ENCODE results near the gene HMX2. TPM values are rescaled to one million over a fixed set of nuclear protein-coding genes. Genes with fewer than 3 reads are reported as not detected.

Gene HMX2
- total and polyA plus RNA-seq, 2 of the 8 experiments (the other 6 are each of a cell fraction or from before 2014, with no cell fraction given) = 2.0 to 2.7 TPM

DNA sequence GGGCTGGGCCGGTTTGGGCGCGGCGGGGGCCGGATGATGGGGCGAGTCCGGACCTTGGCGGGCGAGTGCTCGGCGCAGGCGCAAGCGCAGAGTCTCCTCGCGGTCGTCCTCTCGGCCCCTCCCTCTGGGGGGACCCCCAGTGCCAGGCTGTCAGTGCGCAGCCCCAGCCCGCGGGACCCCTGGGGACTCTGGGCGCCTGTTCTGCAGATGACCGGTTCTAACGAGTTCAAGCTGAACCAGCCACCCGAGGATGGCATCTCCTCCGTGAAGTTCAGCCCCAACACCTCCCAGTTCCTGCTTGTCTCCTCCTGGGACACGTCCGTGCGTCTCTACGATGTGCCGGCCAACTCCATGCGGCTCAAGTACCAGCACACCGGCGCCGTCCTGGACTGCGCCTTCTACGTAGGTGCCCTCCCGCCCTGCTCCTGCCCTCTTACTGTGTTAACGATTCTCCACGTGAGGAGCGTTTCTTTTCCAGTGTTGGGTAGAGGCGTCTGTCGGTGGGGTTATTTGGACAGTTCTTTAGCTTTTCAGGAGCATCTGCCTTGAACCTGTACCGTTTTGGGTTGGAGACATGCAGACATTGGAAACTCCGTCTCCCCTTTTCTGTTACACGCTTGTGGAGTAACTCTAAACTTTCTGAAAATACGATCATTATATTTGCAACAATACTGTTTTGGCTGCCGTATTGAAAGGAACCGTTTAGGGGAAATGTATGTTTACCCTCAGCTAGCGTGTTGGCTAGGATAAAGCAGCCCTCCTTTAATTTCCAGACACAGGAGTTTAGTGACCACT lies 7.0 kb downstream of the HMX2 start (continued):
- TF ChIP-seq, protein P1, sequence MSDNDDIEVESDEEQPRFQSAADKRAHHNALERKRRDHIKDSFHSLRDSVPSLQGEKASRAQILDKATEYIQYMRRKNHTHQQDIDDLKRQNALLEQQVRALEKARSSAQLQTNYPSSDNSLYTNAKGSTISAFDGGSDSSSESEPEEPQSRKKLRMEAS (IDR thresholded peaks at IDR 0.05) = peak; percentile 71
- TF ChIP-seq TEAD4 (IDR thresholded peaks at IDR 0.05; ENCODE audit: low read depth, low read length) (no peak), MAFK (IDR thresholded peaks at IDR 0.05; ENCODE audit: low read depth, low read length) (no peak), SUZ12 (IDR thresholded peaks at IDR 0.05; ENCODE audit: low read length) (no peak), PHF8 (conservative IDR thresholded peaks at IDR 0.05; ENCODE audit: low read depth, low read length) (no peak), CHD1 (IDR thresholded peaks at IDR 0.05; ENCODE audit: low read depth, low read length) (no peak), KDM4A (IDR thresholded peaks at IDR 0.05; ENCODE audit: low read depth, low read length, severe bottlenecking) (no peak), JUN (IDR thresholded peaks at IDR 0.05; ENCODE audit: low read depth, low read length) (no peak), JUND (IDR thresholded peaks at IDR 0.05; ENCODE audit: low read length) (no peak), HDAC2 (IDR thresholded peaks at IDR 0.05; ENCODE audit: borderline replicate concordance in 1 of 2, low read depth in 2 of 2, low read length in 2 of 2) (no peak), EGR1 (IDR thresholded peaks at IDR 0.05; ENCODE audit: borderline replicate concordance, low read depth, low read length) (no peak), GTF2F1 (IDR thresholded peaks at IDR 0.05; ENCODE audit: borderline replicate concordance, low read depth, low read length) (no peak), CTBP2 (IDR thresholded peaks at IDR 0.05; ENCODE audit: borderline replicate concordance, insufficient read depth, insufficient read length, low read length) (no peak)
- TF ChIP-seq, protein P2, sequence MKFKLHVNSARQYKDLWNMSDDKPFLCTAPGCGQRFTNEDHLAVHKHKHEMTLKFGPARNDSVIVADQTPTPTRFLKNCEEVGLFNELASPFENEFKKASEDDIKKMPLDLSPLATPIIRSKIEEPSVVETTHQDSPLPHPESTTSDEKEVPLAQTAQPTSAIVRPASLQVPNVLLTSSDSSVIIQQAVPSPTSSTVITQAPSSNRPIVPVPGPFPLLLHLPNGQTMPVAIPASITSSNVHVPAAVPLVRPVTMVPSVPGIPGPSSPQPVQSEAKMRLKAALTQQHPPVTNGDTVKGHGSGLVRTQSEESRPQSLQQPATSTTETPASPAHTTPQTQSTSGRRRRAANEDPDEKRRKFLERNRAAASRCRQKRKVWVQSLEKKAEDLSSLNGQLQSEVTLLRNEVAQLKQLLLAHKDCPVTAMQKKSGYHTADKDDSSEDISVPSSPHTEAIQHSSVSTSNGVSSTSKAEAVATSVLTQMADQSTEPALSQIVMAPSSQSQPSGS (IDR thresholded peaks at IDR 0.05; ENCODE audit: low read length) = no peak
- TF ChIP-seq, protein P3, sequence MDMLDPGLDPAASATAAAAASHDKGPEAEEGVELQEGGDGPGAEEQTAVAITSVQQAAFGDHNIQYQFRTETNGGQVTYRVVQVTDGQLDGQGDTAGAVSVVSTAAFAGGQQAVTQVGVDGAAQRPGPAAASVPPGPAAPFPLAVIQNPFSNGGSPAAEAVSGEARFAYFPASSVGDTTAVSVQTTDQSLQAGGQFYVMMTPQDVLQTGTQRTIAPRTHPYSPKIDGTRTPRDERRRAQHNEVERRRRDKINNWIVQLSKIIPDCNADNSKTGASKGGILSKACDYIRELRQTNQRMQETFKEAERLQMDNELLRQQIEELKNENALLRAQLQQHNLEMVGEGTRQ (IDR thresholded peaks at IDR 0.05; ENCODE audit: low read length) = no peak
- TF ChIP-seq, protein P4, sequence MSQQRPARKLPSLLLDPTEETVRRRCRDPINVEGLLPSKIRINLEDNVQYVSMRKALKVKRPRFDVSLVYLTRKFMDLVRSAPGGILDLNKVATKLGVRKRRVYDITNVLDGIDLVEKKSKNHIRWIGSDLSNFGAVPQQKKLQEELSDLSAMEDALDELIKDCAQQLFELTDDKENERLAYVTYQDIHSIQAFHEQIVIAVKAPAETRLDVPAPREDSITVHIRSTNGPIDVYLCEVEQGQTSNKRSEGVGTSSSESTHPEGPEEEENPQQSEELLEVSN (IDR thresholded peaks at IDR 0.05) = no peak
